HEK293 (cell line): ENCODE data around the gene SERPINB5.

Source experiments
- TCF7L2 ChIP-seq: IDR thresholded peaks from 2 replicates; pipeline ENCODE4 v1.6.1; 2011; ENCODE audit warnings: low read depth, mild to moderate bottlenecking, inconsistent platforms, low read length, moderate library complexity, borderline replicate concordance
- ZNF112 ChIP-seq: fragments of 450-650 bp; formaldehyde crosslinking; IDR thresholded peaks from 2 replicates; pipeline ENCODE4 v1.5.0; 2017; ENCODE audit warnings: missing biosample characterization, missing genetic modification characterization
- ZNF175 ChIP-seq: fragments of 450-650 bp; formaldehyde crosslinking; IDR thresholded peaks from 2 replicates; pipeline ENCODE4 v1.5.1; 2016; ENCODE audit warnings: missing biosample characterization, missing genetic modification characterization
- ZNF184 ChIP-seq: fragments of 450-650 bp; IDR thresholded peaks from 2 replicates; pipeline ENCODE4 v1.5.1; 2018; ENCODE audit warnings: missing biosample characterization, mild to moderate bottlenecking, missing genetic modification characterization
- ZNF2 ChIP-seq: fragments of 450-650 bp; formaldehyde crosslinking; IDR thresholded peaks from 2 replicates; pipeline ENCODE4 v1.5.1; 2016; ENCODE audit warnings: missing biosample characterization, missing genetic modification characterization
- ZNF26 ChIP-seq: fragments of 450-650 bp; formaldehyde crosslinking; IDR thresholded peaks from 2 replicates; pipeline ENCODE4 v1.5.1; 2016; ENCODE audit warnings: missing biosample characterization, missing genetic modification characterization
- ZNF274 ChIP-seq, 2 experiments: fragments of 200-500 bp in 1 of 2; fragments of 450-650 bp in 1 of 2; sonication (Bioruptor generic) in 1 of 2; formaldehyde crosslinking in 1 of 2; IDR thresholded peaks; 2 replicates each; pipeline versions ENCODE4 v1.5.1 to v1.6.1; 2014 to 2016; ENCODE audit warnings: borderline replicate concordance in 1 of 2, inconsistent platforms in 1 of 2, low read length in 1 of 2, missing biosample characterization in 1 of 2, missing genetic modification characterization in 1 of 2
- ZNF416 ChIP-seq: fragments of 450-650 bp; formaldehyde crosslinking; IDR thresholded peaks from 2 replicates; pipeline ENCODE4 v1.5.1; 2016; ENCODE audit warnings: missing biosample characterization, missing genetic modification characterization
- ZNF555 ChIP-seq: fragments of 450-650 bp; formaldehyde crosslinking; conservative IDR thresholded peaks from 2 replicates; pipeline ENCODE4 v1.5.1; 2017; ENCODE audit warnings: missing biosample characterization, mild to moderate bottlenecking, missing genetic modification characterization, inconsistent platforms
- ZNF660 ChIP-seq: fragments of 450-650 bp; IDR thresholded peaks from 2 replicates; pipeline ENCODE4 v1.5.1; 2018; ENCODE audit warnings: missing biosample characterization, mild to moderate bottlenecking, missing genetic modification characterization
- TF ChIP-seq, protein P1 (sequence below): fragments of 450-650 bp; formaldehyde crosslinking; IDR thresholded peaks from 2 replicates; pipeline ENCODE4 v1.5.1; 2016; ENCODE audit warnings: missing biosample characterization, missing genetic modification characterization

GRCh38 chr18:63446266-63446665, 30.5 kb upstream of the SERPINB5 start:
- TF ChIP-seq, protein P1, sequence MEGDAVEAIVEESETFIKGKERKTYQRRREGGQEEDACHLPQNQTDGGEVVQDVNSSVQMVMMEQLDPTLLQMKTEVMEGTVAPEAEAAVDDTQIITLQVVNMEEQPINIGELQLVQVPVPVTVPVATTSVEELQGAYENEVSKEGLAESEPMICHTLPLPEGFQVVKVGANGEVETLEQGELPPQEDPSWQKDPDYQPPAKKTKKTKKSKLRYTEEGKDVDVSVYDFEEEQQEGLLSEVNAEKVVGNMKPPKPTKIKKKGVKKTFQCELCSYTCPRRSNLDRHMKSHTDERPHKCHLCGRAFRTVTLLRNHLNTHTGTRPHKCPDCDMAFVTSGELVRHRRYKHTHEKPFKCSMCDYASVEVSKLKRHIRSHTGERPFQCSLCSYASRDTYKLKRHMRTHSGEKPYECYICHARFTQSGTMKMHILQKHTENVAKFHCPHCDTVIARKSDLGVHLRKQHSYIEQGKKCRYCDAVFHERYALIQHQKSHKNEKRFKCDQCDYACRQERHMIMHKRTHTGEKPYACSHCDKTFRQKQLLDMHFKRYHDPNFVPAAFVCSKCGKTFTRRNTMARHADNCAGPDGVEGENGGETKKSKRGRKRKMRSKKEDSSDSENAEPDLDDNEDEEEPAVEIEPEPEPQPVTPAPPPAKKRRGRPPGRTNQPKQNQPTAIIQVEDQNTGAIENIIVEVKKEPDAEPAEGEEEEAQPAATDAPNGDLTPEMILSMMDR: no peak
- no peak for TF ChIP-seq ZNF184 (tag by site-specific recombination)
- no peak for TF ChIP-seq ZNF26 (tag by site-specific recombination)
- no peak for TF ChIP-seq ZNF274 (IDR thresholded peaks at IDR 0.05; ENCODE audit: low read length)
- TF ChIP-seq ZNF274 (tag by site-specific recombination; IDR thresholded peaks at IDR 0.05; ENCODE audit: borderline replicate concordance): no peak
- TF ChIP-seq ZNF112 (tag by site-specific recombination): no peak
- TF ChIP-seq TCF7L2: no peak
- no peak for TF ChIP-seq ZNF660 (tag by site-specific recombination)
- TF ChIP-seq ZNF555 (tag by site-specific recombination): no peak
- no peak for TF ChIP-seq ZNF175 (tag by site-specific recombination)
- TF ChIP-seq ZNF2 (tag by site-specific recombination): no peak
- no peak for TF ChIP-seq ZNF416 (tag by site-specific recombination)
